ENCODE measurements around the gene AKNA.
"Not testable (repeated sequence)": the region's sequence is repeated elsewhere in the genome, so short reads cannot be mapped to it uniquely, and the experiment has no call there.

- not testable (repeated sequence) for TF ChIP-seq EZH2phosphoT487 (IDR thresholded peaks at IDR 0.05; ENCODE audit: borderline replicate concordance, low read depth, low read length); CTCF (conservative IDR thresholded peaks at IDR 0.05; ENCODE audit: low read length)
Observed at GRCh38 chr9:114332474-114333040, 55.2 kb downstream of the AKNA start.
